GM06990 (cell line): ENCODE measurements around the gene CCDC117.

ENCODE experiments used
- DNase-seq: peaks from one replicate; pipeline ENCODE4 v3.0.0-alpha.2; 2011; ENCODE audit not compliant: insufficient read length; ENCODE audit errors: extremely low read depth
- H3K27me3 ChIP-seq: replicated peaks from 2 replicates; pipeline ENCODE4 v1.6.0; 2011; ENCODE audit warnings: low read length; ENCODE audit not compliant: control insufficient read depth, insufficient read depth
- H3K36me3 ChIP-seq: 2 replicates; pipeline ENCODE4 v1.5.1; 2011; ENCODE audit warnings: low read length; ENCODE audit not compliant: control insufficient read depth, insufficient read depth
- H3K4me3 ChIP-seq: replicated peaks from 2 replicates; pipeline ENCODE4 v1.5.1; 2011; ENCODE audit warnings: low read depth, mild to moderate bottlenecking, control low read depth, low read length
- CTCF ChIP-seq: IDR thresholded peaks from 2 replicates; pipeline ENCODE4 v1.5.1; 2011; ENCODE audit warnings: low read length, control low read depth, mild to moderate bottlenecking, inconsistent platforms; ENCODE audit not compliant: insufficient read depth, poor library complexity, severe bottlenecking

Gene CCDC117

GRCh38 chr22:28791124-28791523 is 18.6 kb downstream of the CCDC117 start:
- DNase-seq: no peak
- no peak for TF ChIP-seq CTCF
- Histone ChIP-seq H3K27me3 (no peaks in the 10 kb centered on the region), H3K36me3 (peaks cover 9% of the 10 kb centered on the region), H3K4me3 (no peak overlapping the region)

- Histone ChIP-seq H3K4me3 (no peak overlapping the region; the same call in 1 of the 2 replicates), H3K36me3 (peaks cover 12% of the 10 kb centered on the region), H3K27me3 (no peaks in the 10 kb centered on the region)
- DNase-seq: peak; percentile 76
- TF ChIP-seq CTCF: no peak
These were observed 19.5 kb downstream of the CCDC117 start for GRCh38 chr22:28791841-28792490.

- H3K4me3 ChIP-seq: no peak overlapping the region; the same call in 1 of the 2 replicates
- no peak for DNase-seq
- no peaks in the 10 kb centered on the region for H3K27me3 ChIP-seq
- TF ChIP-seq CTCF: no peak
- H3K36me3 ChIP-seq: peaks cover 13% of the 10 kb centered on the region
These were observed 20.2 kb downstream of the CCDC117 start for GRCh38 chr22:28792491-28793383.

GRCh38 chr22:28793976-28794584 is 21.6 kb downstream of the CCDC117 start:
- H3K4me3 ChIP-seq: no peak overlapping the region
- H3K36me3 ChIP-seq: peaks cover 15% of the 10 kb centered on the region
- no peak for DNase-seq
- no peaks in the 10 kb centered on the region for H3K27me3 ChIP-seq
- no peak for TF ChIP-seq CTCF

- no peak overlapping the region for H3K4me3 ChIP-seq
- DNase-seq: no peak
- no peaks in the 10 kb centered on the region for H3K27me3 ChIP-seq
- no peak for TF ChIP-seq CTCF
- H3K36me3 ChIP-seq: peaks cover 15% of the 10 kb centered on the region
These were observed 22.7 kb downstream of the CCDC117 start for GRCh38 chr22:28795071-28795693.
